GM23248 (cell line): ENCODE measurements around the gene MS4A4A. TPM values are rescaled to one million over a fixed set of nuclear protein-coding genes. Genes with fewer than 3 reads are reported as not detected.

Experiments used
- DNase-seq: peaks from one replicate; pipeline ENCODE4 v3.0.0-alpha.2; 2015
- H2AFZ ChIP-seq: fragments of 200-600 bp; sonication (generic); 2 replicates; pipeline ENCODE4 v1.6.1; 2016; ENCODE audit warnings: antibody characterized with exemption
- H3F3A ChIP-seq: fragments of 200-600 bp; sonication (generic); 2 replicates; pipeline ENCODE4 v1.6.1; 2016; ENCODE audit warnings: mild to moderate bottlenecking, antibody characterized with exemption, mixed run types; ENCODE audit not compliant: insufficient read depth
- H3K27ac ChIP-seq: fragments of 200-600 bp; sonication (generic); 2 replicates; pipeline ENCODE4 v1.5.1; 2016; ENCODE audit warnings: mild to moderate bottlenecking
- H3K27me3 ChIP-seq: fragments of 200-600 bp; sonication (generic); replicated peaks from 2 replicates; pipeline ENCODE4 v1.6.1; 2016; ENCODE audit warnings: mild to moderate bottlenecking; ENCODE audit not compliant: insufficient read depth
- H3K36me3 ChIP-seq: fragments of 200-600 bp; sonication (generic); 2 replicates; pipeline ENCODE4 v1.6.1; 2016; ENCODE audit warnings: low read depth, mild to moderate bottlenecking
- H3K4me1 ChIP-seq: fragments of 200-600 bp; sonication (generic); 2 replicates; pipeline ENCODE4 v1.6.1; 2016; ENCODE audit warnings: mild to moderate bottlenecking; ENCODE audit not compliant: insufficient read depth
- H3K4me2 ChIP-seq: fragments of 200-600 bp; sonication (generic); one replicate; pipeline ENCODE4 v1.6.1; 2016; ENCODE audit warnings: mild to moderate bottlenecking; ENCODE audit not compliant: unreplicated experiment
- H3K4me3 ChIP-seq: fragments of 200-600 bp; sonication (generic); 2 replicates; pipeline ENCODE4 v1.5.1; 2016; ENCODE audit warnings: mild to moderate bottlenecking
- H3K79me2 ChIP-seq: fragments of 200-600 bp; sonication (generic); 2 replicates; pipeline ENCODE4 v1.6.1; 2016; ENCODE audit warnings: mild to moderate bottlenecking; ENCODE audit not compliant: insufficient read depth
- H3K9ac ChIP-seq: fragments of 200-600 bp; sonication (generic); 2 replicates; pipeline ENCODE4 v1.6.1; 2016; ENCODE audit warnings: mild to moderate bottlenecking
- H3K9me2 ChIP-seq: fragments of 200-600 bp; sonication (generic); 2 replicates; pipeline ENCODE4 v1.6.1; 2016; ENCODE audit warnings: mixed run types, mild to moderate bottlenecking, moderate library complexity; ENCODE audit not compliant: insufficient read depth
- H3K9me3 ChIP-seq: fragments of 200-600 bp; sonication (generic); one replicate; pipeline ENCODE4 v1.6.1; 2017; ENCODE audit warnings: low read depth
- H4K20me1 ChIP-seq: fragments of 200-600 bp; sonication (generic); 2 replicates; pipeline ENCODE4 v1.6.0; 2016; ENCODE audit not compliant: insufficient read depth
- EZH2 ChIP-seq: fragments of 200-600 bp; sonication (generic); IDR thresholded peaks from 2 replicates; pipeline ENCODE4 v1.6.1; 2018; ENCODE audit warnings: antibody characterized with exemption, mild to moderate bottlenecking; ENCODE audit not compliant: insufficient read depth, poor library complexity, severe bottlenecking
- EZH2phosphoT487 ChIP-seq: fragments of 200-600 bp; sonication (generic); IDR thresholded peaks from 2 replicates; pipeline ENCODE4 v1.6.1; 2018; ENCODE audit warnings: antibody characterized with exemption, moderate library complexity, mild to moderate bottlenecking, low read depth; ENCODE audit not compliant: insufficient read depth
- WGBS, 2 experiments: methylation state at CpG; one replicate each; pipeline ENCODE4 v1.1.6; 2015 to 2017; ENCODE audit warnings: low lambda C conversion rate in 2 of 2, low coverage in 1 of 2; ENCODE audit errors: missing lambda C conversion rate in 2 of 2; 5-methylcytosine and 5-hydroxymethylcytosine counted together
- in situ Hi-C: fragments of 300-500 bp; cut with MboI; formaldehyde crosslinking; loops from 2 replicates; pipeline ENCODE4 v1.15.0; 2020
- polyA plus RNA-seq: library from polyadenylated mRNA; unstranded; fragments of >200 nt; fragmentation: Nextera tagmentation; extraction: Ambion mirVana; gene quantifications from 2 replicates; pipeline ENCODE4 v1.2.1, GENCODE V29; 2016
- total RNA-seq: library from RNA; depleted of rRNA; stranded (reverse); fragments of >200 nt; shearing (Covaris generic); gene quantifications from 2 replicates; pipeline ENCODE4 v1.2.3, GENCODE V29; 2014; rRNA removed

Gene MS4A4A
- total RNA-seq, result not detected in 2 replicates
- polyA plus RNA-seq, result not detected in 2 replicates

GRCh38 chr11:60280412-60280811 lies at the start of gene MS4A4A:
Gene MS4A4A (plus strand): TSS chr11:60280666. CDS start chr11:60280676, 10 bp downstream.
- Histone ChIP-seq H3F3A (no peaks in the 10 kb centered on the region), H3K27ac (no peak within 1 kb of the TSS), H3K4me3 (no peak within 1 kb of the TSS), H2AFZ (no peak within 1 kb of the TSS), H3K4me2 (no peak within 1 kb of the TSS), H3K9me2 (no peaks in the 10 kb centered on the region), H3K36me3 (no peaks in the 10 kb centered on the region), H3K9me3 (no peaks in the 10 kb centered on the region), H3K79me2 (no peaks in the 10 kb centered on the region), H3K4me1 (no peaks in the 10 kb centered on the region), H4K20me1 (no peaks in the 10 kb centered on the region), H3K9ac (no peak within 1 kb of the TSS), H3K27me3 (no peaks in the 10 kb centered on the region)
- in situ Hi-C loops, result no loop called here
- no peak for TF ChIP-seq EZH2phosphoT487
- no peak for TF ChIP-seq EZH2
- WGBS, 2 experiments, result 36% methylated on average over 3 of the region's 3 CpGs
- no peak for DNase-seq

DNA sequence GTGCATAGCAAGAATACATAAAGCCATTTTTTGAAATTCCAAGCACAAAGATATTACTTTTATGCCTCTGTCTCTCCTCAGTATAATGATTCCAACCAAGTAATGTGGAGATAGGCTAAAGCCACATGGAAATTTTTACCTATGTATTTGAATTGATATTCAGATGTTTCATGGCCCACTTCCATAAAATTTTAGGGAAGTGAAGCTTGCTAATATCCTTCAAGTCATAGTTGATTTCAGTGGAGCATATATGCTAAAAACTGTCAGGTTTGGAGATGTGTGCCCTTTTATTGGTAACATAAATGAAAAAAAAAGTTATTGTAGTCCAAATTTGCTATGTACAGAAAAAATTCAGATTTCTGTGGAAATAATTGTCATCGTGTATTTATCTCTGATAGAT lies 49.8 kb upstream of the MS4A4A start:
- in situ Hi-C loops, result no loop called here

GRCh38 chr11:60235321-60235720 lies 45.1 kb upstream of the MS4A4A start:
- Histone ChIP-seq H3K27me3 (no peaks in the 10 kb centered on the region), H3F3A (no peaks in the 10 kb centered on the region), H3K4me2 (no peak overlapping the region), H3K27ac (no peak overlapping the region), H3K9me3 (no peaks in the 10 kb centered on the region), H3K4me1 (no peaks in the 10 kb centered on the region), H4K20me1 (no peaks in the 10 kb centered on the region), H3K9me2 (no peaks in the 10 kb centered on the region), H3K9ac (no peak overlapping the region), H2AFZ (no peak overlapping the region), H3K36me3 (no peaks in the 10 kb centered on the region), H3K79me2 (no peaks in the 10 kb centered on the region), H3K4me3 (no peak overlapping the region)
- WGBS, 2 experiments, result 14 to 19% methylated on average over 3 of the region's 3 CpGs
- no peak for DNase-seq
- in situ Hi-C loops, result no loop called here
- no peak for TF ChIP-seq EZH2phosphoT487
- no peak for TF ChIP-seq EZH2

More for the DNA sequence above, 49.8 kb upstream of the MS4A4A start:
- no peaks in the 10 kb centered on the region for H3K79me2 ChIP-seq
- no peak overlapping the region for H3K4me2 ChIP-seq
- no peaks in the 10 kb centered on the region for H3F3A ChIP-seq
- H3K4me3 ChIP-seq, result no peak overlapping the region
- H4K20me1 ChIP-seq, result no peaks in the 10 kb centered on the region
- H3K27me3 ChIP-seq, result no peaks in the 10 kb centered on the region
- H3K4me1 ChIP-seq, result no peaks in the 10 kb centered on the region
- no peak overlapping the region for H2AFZ ChIP-seq
- H3K9me3 ChIP-seq, result no peaks in the 10 kb centered on the region
- no peak overlapping the region for H3K9ac ChIP-seq
- H3K9me2 ChIP-seq, result no peaks in the 10 kb centered on the region
- TF ChIP-seq EZH2, result no peak
- no peak for TF ChIP-seq EZH2phosphoT487
- no peak for DNase-seq
- no peaks in the 10 kb centered on the region for H3K36me3 ChIP-seq
- 2 to 3% methylated on average over 1 of the region's 1 CpG for WGBS, 2 experiments
- H3K27ac ChIP-seq, result no peak overlapping the region

- Histone ChIP-seq H3K27ac (no peak overlapping the region), H3K79me2 (no peaks in the 10 kb centered on the region), H3K4me3 (no peak overlapping the region), H4K20me1 (no peaks in the 10 kb centered on the region), H2AFZ (no peak overlapping the region), H3F3A (no peaks in the 10 kb centered on the region), H3K9me2 (no peaks in the 10 kb centered on the region), H3K36me3 (no peaks in the 10 kb centered on the region), H3K4me1 (no peaks in the 10 kb centered on the region), H3K4me2 (no peak overlapping the region), H3K27me3 (no peaks in the 10 kb centered on the region), H3K9me3 (no peaks in the 10 kb centered on the region), H3K9ac (no peak overlapping the region)
- 26 to 34% methylated on average over 5 of the region's 5 CpGs for WGBS, 2 experiments
- TF ChIP-seq EZH2phosphoT487 (no peak), EZH2 (no peak)
- in situ Hi-C loops, result no loop called here
- no peak for DNase-seq
Measured at GRCh38 chr11:60240662-60241061, 39.8 kb upstream of the MS4A4A start.

- no peaks in the 10 kb centered on the region for H4K20me1 ChIP-seq
- H2AFZ ChIP-seq, result no peak overlapping the region
Measured at GRCh38 chr11:60241786-60242185, 38.7 kb upstream of the MS4A4A start.

More at GRCh38 chr11:60241786-60242185, 38.7 kb upstream of the MS4A4A start:
- Histone ChIP-seq H3K36me3 (no peaks in the 10 kb centered on the region), H3K27me3 (no peaks in the 10 kb centered on the region), H3K79me2 (no peaks in the 10 kb centered on the region), H3K9me3 (no peaks in the 10 kb centered on the region), H3K4me2 (no peak overlapping the region), H3F3A (no peaks in the 10 kb centered on the region), H3K9ac (no peak overlapping the region), H3K4me1 (no peaks in the 10 kb centered on the region), H3K4me3 (no peak overlapping the region), H3K9me2 (no peaks in the 10 kb centered on the region), H3K27ac (no peak overlapping the region)
- in situ Hi-C loops, result no loop called here
- WGBS, 2 experiments, result 8 to 9% methylated on average over 3 of the region's 3 CpGs
- TF ChIP-seq EZH2 (no peak), EZH2phosphoT487 (no peak)
- DNase-seq, result no peak
